Measurements from ENCODE around the gene EN2.

DNA sequence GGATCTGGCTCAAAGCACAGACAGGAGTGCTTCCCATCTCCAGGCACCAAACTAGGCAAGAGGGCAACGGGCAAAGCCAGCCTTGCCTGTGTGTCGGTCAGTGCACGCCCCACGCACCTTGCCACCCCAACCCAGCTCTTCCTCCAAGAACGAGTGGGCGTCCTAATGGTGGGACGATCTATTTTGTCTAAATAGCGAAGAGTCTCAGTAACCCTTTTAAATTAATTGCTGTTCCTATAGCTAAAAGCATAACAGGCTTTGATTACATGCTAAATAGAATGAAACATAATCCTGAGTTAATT lies 12.2 kb downstream of the EN2 start:
- TF ChIP-seq, protein P1, sequence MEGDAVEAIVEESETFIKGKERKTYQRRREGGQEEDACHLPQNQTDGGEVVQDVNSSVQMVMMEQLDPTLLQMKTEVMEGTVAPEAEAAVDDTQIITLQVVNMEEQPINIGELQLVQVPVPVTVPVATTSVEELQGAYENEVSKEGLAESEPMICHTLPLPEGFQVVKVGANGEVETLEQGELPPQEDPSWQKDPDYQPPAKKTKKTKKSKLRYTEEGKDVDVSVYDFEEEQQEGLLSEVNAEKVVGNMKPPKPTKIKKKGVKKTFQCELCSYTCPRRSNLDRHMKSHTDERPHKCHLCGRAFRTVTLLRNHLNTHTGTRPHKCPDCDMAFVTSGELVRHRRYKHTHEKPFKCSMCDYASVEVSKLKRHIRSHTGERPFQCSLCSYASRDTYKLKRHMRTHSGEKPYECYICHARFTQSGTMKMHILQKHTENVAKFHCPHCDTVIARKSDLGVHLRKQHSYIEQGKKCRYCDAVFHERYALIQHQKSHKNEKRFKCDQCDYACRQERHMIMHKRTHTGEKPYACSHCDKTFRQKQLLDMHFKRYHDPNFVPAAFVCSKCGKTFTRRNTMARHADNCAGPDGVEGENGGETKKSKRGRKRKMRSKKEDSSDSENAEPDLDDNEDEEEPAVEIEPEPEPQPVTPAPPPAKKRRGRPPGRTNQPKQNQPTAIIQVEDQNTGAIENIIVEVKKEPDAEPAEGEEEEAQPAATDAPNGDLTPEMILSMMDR (IDR thresholded peaks at IDR 0.05): no peak
- TF ChIP-seq EZH2 (IDR thresholded peaks at IDR 0.05; ENCODE audit: borderline replicate concordance, insufficient read depth, low read depth, low read length, poor library complexity, severe bottlenecking): no peak
